ENCODE results near the gene ZEB1. TPM values are rescaled to one million over a fixed set of nuclear protein-coding genes. Genes with fewer than 3 reads are reported as not detected.

Gene ZEB1
- total RNA-seq, 4 donors from 2014 or later = 124 to 189 (median 154) TPM

DNA sequence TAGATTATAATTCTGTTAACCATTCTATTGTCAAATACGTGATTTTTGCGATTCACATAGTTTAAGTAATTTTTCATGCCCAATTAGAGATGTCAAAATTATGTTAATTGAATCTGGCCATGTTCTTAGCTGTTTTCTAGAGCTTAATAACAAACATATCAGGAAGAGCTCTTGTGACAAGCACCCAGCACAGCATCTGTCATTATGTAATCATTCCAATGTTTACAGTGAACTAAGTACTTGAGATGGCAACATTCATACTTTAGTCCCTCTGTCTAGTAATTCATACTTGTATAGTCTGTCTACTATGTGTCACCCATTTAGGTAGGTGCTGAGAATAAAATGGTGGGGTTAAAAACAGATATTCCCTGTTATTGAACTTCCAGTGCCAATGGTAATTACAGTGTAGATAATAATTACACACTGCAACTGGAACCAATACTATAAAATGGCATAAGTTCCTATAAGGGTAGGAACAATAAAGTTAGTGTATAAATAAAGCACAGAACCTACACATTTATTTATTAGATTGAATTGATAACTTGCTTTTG lies 55.2 kb downstream of the ZEB1 start:
- no peak for TF ChIP-seq POLR2A (IDR thresholded peaks at IDR 0.05; ENCODE audit: low read depth)
- no peak for TF ChIP-seq EP300 (IDR thresholded peaks at IDR 0.05)
- no peaks in the 10 kb centered on the region for H3K27me3 ChIP-seq
- H3K4me3 ChIP-seq = no peak overlapping the region
- DNase-seq (ENCODE audit: extremely low spot score) = no peak
- H3K27ac ChIP-seq (replicated peaks in 1 of 4) = no peak overlapping the region
- peaks cover 3 to 29% (median 22%) of the 10 kb centered on the region in 4 donors for H3K4me1 ChIP-seq
- H3K36me3 ChIP-seq = no peaks in the 10 kb centered on the region
- intact Hi-C loops (cut with DNase I) = no loop called here
- 85% methylated on average over 2 of the region's 2 CpGs for WGBS
- no peaks in the 10 kb centered on the region for H3K9me3 ChIP-seq

DNA sequence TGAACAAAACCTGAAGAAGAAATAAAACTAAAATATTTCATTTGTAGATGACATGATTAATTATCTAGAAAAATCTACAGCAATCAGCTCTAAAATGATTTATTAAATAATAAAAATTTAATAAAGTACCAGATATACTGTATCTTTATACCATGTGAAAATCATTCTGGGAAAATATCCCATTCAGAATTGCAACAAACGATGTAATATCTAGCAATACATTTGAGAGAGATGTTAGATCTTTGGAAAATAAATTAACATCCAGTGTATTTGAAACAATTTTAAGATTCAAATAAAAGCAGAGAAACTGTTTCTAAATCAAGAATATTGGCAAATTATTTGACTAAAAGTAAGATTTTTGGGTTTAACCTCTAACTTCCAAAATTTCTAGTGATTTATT lies 62.2 kb downstream of the ZEB1 start:
- intact Hi-C loops (cut with DNase I) = no loop called here
- H3K36me3 ChIP-seq = no peaks in the 10 kb centered on the region
- no peaks in the 10 kb centered on the region for H3K9me3 ChIP-seq
- no peak for DNase-seq (ENCODE audit: extremely low spot score)
- WGBS = 97% methylated on average over 1 of the region's 1 CpG
- no peak overlapping the region for H3K4me3 ChIP-seq
- H3K27ac ChIP-seq (replicated peaks in 1 of 4) = no peak overlapping the region
- no peak for TF ChIP-seq POLR2AphosphoS5 (IDR thresholded peaks at IDR 0.05)
- TF ChIP-seq, protein P1, sequence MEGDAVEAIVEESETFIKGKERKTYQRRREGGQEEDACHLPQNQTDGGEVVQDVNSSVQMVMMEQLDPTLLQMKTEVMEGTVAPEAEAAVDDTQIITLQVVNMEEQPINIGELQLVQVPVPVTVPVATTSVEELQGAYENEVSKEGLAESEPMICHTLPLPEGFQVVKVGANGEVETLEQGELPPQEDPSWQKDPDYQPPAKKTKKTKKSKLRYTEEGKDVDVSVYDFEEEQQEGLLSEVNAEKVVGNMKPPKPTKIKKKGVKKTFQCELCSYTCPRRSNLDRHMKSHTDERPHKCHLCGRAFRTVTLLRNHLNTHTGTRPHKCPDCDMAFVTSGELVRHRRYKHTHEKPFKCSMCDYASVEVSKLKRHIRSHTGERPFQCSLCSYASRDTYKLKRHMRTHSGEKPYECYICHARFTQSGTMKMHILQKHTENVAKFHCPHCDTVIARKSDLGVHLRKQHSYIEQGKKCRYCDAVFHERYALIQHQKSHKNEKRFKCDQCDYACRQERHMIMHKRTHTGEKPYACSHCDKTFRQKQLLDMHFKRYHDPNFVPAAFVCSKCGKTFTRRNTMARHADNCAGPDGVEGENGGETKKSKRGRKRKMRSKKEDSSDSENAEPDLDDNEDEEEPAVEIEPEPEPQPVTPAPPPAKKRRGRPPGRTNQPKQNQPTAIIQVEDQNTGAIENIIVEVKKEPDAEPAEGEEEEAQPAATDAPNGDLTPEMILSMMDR (IDR thresholded peaks at IDR 0.05) = no peak
- no peak for TF ChIP-seq POLR2A (IDR thresholded peaks at IDR 0.05; ENCODE audit: low read depth)
- no peak for TF ChIP-seq EP300 (IDR thresholded peaks at IDR 0.05)
- H3K27me3 ChIP-seq = no peaks in the 10 kb centered on the region
- H3K4me1 ChIP-seq = peaks cover 0 to 8% (median 0%) of the 10 kb centered on the region in 4 donors

DNA sequence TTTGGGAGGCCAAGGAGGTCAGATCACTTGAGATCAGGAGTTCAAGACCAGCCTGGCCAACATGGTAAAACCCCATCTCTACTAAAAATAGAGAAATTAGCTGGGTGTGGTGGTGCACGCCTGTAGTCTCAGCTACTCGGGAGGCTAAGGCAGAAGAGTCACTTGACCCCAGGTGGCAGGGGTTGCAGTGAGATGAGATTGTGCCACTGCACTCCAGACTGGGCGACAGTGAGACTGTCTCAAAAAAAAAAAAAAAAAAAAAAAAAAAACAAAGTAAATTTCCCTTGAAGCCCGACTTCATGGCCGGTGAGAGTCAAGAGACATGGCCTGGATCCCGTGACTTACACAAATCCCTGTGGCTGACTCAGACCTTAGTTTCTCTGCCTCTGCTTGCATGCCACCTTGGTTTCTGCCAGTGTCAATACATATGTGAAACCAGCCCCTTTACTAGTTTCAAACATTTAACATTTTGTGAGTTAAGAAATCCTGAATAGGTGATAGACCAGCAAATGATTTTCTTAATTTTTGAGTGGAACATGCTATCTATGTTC lies 62.8 kb downstream of the ZEB1 start:
- Histone ChIP-seq H3K36me3 (no peaks in the 10 kb centered on the region), H3K27ac (replicated peaks in 1 of 4) (no peak overlapping the region), H3K27me3 (no peaks in the 10 kb centered on the region), H3K4me1 (peaks cover 0 to 8% (median 0%) of the 10 kb centered on the region in 4 donors), H3K9me3 (no peaks in the 10 kb centered on the region), H3K4me3 (no peak overlapping the region)
- 97% methylated on average over 6 of the region's 6 CpGs for WGBS
- intact Hi-C loops (cut with DNase I) = no loop called here
- DNase-seq (ENCODE audit: extremely low spot score) = no peak
- TF ChIP-seq, protein P1 (IDR thresholded peaks at IDR 0.05) = no peak
- TF ChIP-seq POLR2AphosphoS5 (IDR thresholded peaks at IDR 0.05) (no peak), EP300 (IDR thresholded peaks at IDR 0.05) (no peak), POLR2A (IDR thresholded peaks at IDR 0.05; ENCODE audit: low read depth) (no peak)

DNA sequence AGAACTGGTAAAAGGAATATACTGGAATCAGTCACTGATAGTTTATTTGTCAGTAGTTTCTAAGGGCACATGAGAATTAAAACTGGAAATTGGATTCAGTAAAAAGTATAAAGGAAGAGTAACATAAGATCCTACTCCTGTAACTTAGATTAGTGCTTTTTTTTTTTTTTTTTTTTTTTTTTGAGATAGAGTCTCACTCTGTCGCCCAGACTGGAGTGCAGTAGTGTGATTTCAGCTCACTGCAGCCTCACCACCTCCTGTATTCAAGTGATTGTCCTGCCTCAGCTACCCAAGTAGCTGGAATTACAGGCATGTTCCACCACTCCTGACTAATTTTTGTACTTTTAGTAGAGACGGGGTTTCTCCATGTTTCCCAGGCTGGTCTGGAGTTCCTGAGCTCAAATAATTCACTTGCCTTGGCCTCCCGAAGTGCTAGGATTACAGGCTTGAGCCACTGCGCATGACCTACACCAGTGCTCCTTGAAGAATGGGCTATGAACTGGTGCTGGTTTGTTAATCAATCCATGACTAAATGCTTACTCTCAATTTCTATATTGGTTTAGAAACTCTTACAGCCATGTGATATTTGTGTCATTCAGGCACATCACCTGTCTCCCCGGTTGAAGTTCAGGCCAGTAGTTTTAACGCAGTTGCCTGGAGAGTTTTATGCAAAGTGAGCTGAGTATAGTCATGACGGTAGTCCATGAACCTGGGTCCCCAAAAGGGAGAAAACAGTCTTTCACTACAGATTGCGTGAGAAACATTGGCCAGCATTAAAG lies 65.0 kb downstream of the ZEB1 start:
- intact Hi-C loops (cut with DNase I) = no loop called here
- no peak for DNase-seq (ENCODE audit: extremely low spot score)
- H3K36me3 ChIP-seq = peaks cover 0 to 14% (median 6%) of the 10 kb centered on the region in 4 donors
- 96% methylated on average over 8 of the region's 8 CpGs for WGBS
- no peak for TF ChIP-seq EP300 (IDR thresholded peaks at IDR 0.05)
- TF ChIP-seq POLR2AphosphoS5 (IDR thresholded peaks at IDR 0.05) = no peak
- TF ChIP-seq, protein P1 (IDR thresholded peaks at IDR 0.05) = no peak
- TF ChIP-seq POLR2A (IDR thresholded peaks at IDR 0.05; ENCODE audit: low read depth) = no peak
- H3K27ac ChIP-seq (replicated peaks in 1 of 4) = no peak overlapping the region
- H3K4me3 ChIP-seq = no peak overlapping the region
- H3K9me3 ChIP-seq = no peaks in the 10 kb centered on the region
- peaks cover 0 to 8% (median 0%) of the 10 kb centered on the region in 4 donors for H3K4me1 ChIP-seq
- no peaks in the 10 kb centered on the region for H3K27me3 ChIP-seq

DNA sequence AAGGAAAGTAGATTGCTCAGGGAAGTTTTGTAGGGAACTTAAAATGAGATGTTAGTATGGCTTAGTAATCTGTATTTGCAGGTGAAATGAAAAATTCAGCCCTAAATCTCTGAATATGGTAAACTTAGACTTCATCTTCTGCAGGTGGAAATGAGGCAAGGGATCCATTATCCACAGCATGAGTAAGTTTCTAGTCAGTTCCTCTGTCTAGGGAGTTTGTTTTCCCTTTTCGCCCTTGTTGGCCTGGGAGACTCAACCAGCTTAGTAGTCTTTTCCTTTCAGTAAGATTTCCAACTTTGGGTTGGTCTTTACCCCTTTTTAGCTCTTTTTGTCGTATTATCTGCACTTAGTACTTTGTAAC lies 65.6 kb downstream of the ZEB1 start:
- 91% methylated on average over 2 of the region's 2 CpGs for WGBS
- no peak overlapping the region for H3K27ac ChIP-seq (replicated peaks in 1 of 4)
- H3K36me3 ChIP-seq = peaks cover 0 to 18% (median 8%) of the 10 kb centered on the region in 4 donors
- H3K4me3 ChIP-seq = no peak overlapping the region
- no peak for DNase-seq (ENCODE audit: extremely low spot score)
- no peaks in the 10 kb centered on the region for H3K27me3 ChIP-seq
- H3K4me1 ChIP-seq = peaks cover 0 to 8% (median 0%) of the 10 kb centered on the region in 4 donors
- intact Hi-C loops (cut with DNase I) = no loop called here
- H3K9me3 ChIP-seq = no peaks in the 10 kb centered on the region
- TF ChIP-seq, protein P1 (IDR thresholded peaks at IDR 0.05) = no peak
- TF ChIP-seq EP300 (IDR thresholded peaks at IDR 0.05) = no peak
- TF ChIP-seq POLR2A (IDR thresholded peaks at IDR 0.05; ENCODE audit: low read depth) = no peak
- no peak for TF ChIP-seq POLR2AphosphoS5 (IDR thresholded peaks at IDR 0.05)

Data from esophagus muscularis mucosa (tissue), 4 donors.